Panc1 (cell line): ENCODE results near the gene ATP13A3. TPM values are rescaled to one million over a fixed set of nuclear protein-coding genes. Genes with fewer than 3 reads are reported as not detected.

Experiments
- ATAC-seq: fragments of 200-7000 bp; cut with Tn5 transposase; 2 replicates; pipeline ENCODE4 v1.9.1; 2020; ENCODE audit warnings: mild to moderate bottlenecking, moderate library complexity
- BruUV-seq: library from RNA; stranded (reverse); fragments of 400-500 nt; replicated peaks from 2 replicates; lab custom pipeline; 2021; lab: Mats Ljungman, UMichigan
- CTCF ChIA-PET: fragments of 300-600 bp; sonication (Branson Sonifier 250); formaldehyde crosslinking; loops from one replicate; lab custom pipeline; 2022; ENCODE audit warnings: antibody characterized with exemption; lab: Charles Lee
- POLR2A ChIA-PET: fragments of 300-600 bp; sonication (Branson Sonifier 250); formaldehyde crosslinking; loops from one replicate; lab custom pipeline; 2022; ENCODE audit warnings: antibody characterized with exemption; lab: Charles Lee
- DNase-seq: peaks from one replicate; pipeline ENCODE4 v3.0.0-alpha.2; 2010; ENCODE audit warnings: low read depth, low spot score
- H3K27ac ChIP-seq: 2 replicates; pipeline ENCODE4 v1.5.1; 2011; ENCODE audit warnings: mild to moderate bottlenecking, low read length, inconsistent platforms
- H3K27me3 ChIP-seq: fragments of 200-500 bp; sonication (Bioruptor generic); 2 replicates; pipeline ENCODE4 v1.6.0; 2014; ENCODE audit warnings: low read length, inconsistent platforms; ENCODE audit not compliant: control insufficient read depth, insufficient read depth
- H3K36me3 ChIP-seq: fragments of 200-500 bp; sonication (Bioruptor generic); 2 replicates; pipeline ENCODE4 v1.5.1; 2014; ENCODE audit warnings: inconsistent platforms, mild to moderate bottlenecking, low read length, moderate library complexity; ENCODE audit not compliant: control insufficient read depth, insufficient read depth
- H3K4me1 ChIP-seq: 2 replicates; pipeline ENCODE4 v1.5.1; 2011; ENCODE audit warnings: inconsistent platforms, mild to moderate bottlenecking, low read length, moderate library complexity; ENCODE audit not compliant: control insufficient read depth, insufficient read depth
- H3K4me3 ChIP-seq, 2 experiments: 2 replicates each; pipeline ENCODE4 v1.5.1; 2011 to 2012; ENCODE audit warnings: low read depth in 2 of 2, low read length in 2 of 2, mild to moderate bottlenecking in 2 of 2, inconsistent platforms in 1 of 2, moderate library complexity in 1 of 2
- H3K9me3 ChIP-seq: fragments of 200-500 bp; sonication (Bioruptor generic); 2 replicates; pipeline ENCODE4 v1.5.1; 2014; ENCODE audit warnings: low read depth, mild to moderate bottlenecking, inconsistent platforms, low read length, moderate library complexity; ENCODE audit not compliant: control insufficient read depth, insufficient read depth
- CTCF ChIP-seq: fragments of 450-650 bp; IDR thresholded peaks from 2 replicates; pipeline ENCODE4 v1.5.1; 2017; ENCODE audit warnings: mild to moderate bottlenecking
- POLR2AphosphoS5 ChIP-seq: IDR thresholded peaks from 2 replicates; pipeline ENCODE4 v1.6.1; 2012; ENCODE audit warnings: mild to moderate bottlenecking, low read depth, low read length, moderate library complexity
- REST ChIP-seq, 2 experiments: IDR thresholded peaks; 2 replicates each; pipeline ENCODE4 v1.6.1; 2011 to 2012; ENCODE audit warnings: low read depth in 2 of 2, control low read depth in 1 of 2, low read length in 1 of 2, mild to moderate bottlenecking in 1 of 2, moderate library complexity in 1 of 2; ENCODE audit not compliant: insufficient read depth in 1 of 2
- SIN3A ChIP-seq: IDR thresholded peaks from 2 replicates; pipeline ENCODE4 v1.6.1; 2012; ENCODE audit warnings: low read depth, mild to moderate bottlenecking, low read length, moderate library complexity, borderline replicate concordance; ENCODE audit not compliant: insufficient read depth
- TCF7L2 ChIP-seq: IDR thresholded peaks from 2 replicates; pipeline ENCODE4 v1.6.1; 2011; ENCODE audit warnings: mild to moderate bottlenecking, low read depth, low read length, inconsistent platforms
- in situ Hi-C: cut with HindIII; loops from 2 replicates; pipeline ENCODE4 v1.10.0; 2016; ENCODE audit warnings: low sequenced_read_pairs, low pct_unique_long_range_greater_than_20kb
- intact Hi-C: fragments of 100-400 bp; cut with micrococcal nuclease; formaldehyde crosslinking; loops from one replicate; pipeline ENCODE4 v1.10.0; 2022; ENCODE audit not compliant: unreplicated experiment
- total RNA-seq: library from RNA; stranded (reverse); gene quantifications from one replicate; pipeline ENCODE4 v1.2.1, GENCODE V29; 2021; ENCODE audit not compliant: unreplicated experiment

ATP13A3 gene
- total RNA-seq, 1 experiment from 2014 or later: 169 TPM

GRCh38 chr3:194397757-194398312 lies 89.0 kb downstream of the ATP13A3 start:
- no peak for DNase-seq
- no peaks in the 10 kb centered on the region for H3K27me3 ChIP-seq
- H3K4me1 ChIP-seq: no peaks in the 10 kb centered on the region
- peaks cover 3% of the 10 kb centered on the region; the same call in 1 of the 2 replicates for H3K36me3 ChIP-seq
- ChIA-PET POLR2A (interaction anchor here (0.6 kb wide), 1 partner anchor 8 kb away, joined by 5 read pairs; no protein-coding TSS in a partner anchor), CTCF (interaction anchor here (0.6 kb wide), 1 partner anchor 59 kb away, joined by 8 read pairs; no protein-coding TSS in a partner anchor)
- no peaks in the 10 kb centered on the region for H3K9me3 ChIP-seq
- ATAC-seq: no peak
- no TSS peak for BruUV-seq
- intact Hi-C loops: no loop called here
- in situ Hi-C loops: no loop called here
- no peak overlapping the region for H3K27ac ChIP-seq
- no peak overlapping the region for H3K4me3 ChIP-seq
- TF ChIP-seq POLR2AphosphoS5 (no peak), SIN3A (no peak), REST (IDR thresholded peaks at IDR 0.05; ENCODE audit: insufficient read depth in 1 of 2, low read depth in 2 of 2, low read length in 1 of 2) (no peak), CTCF (no peak), TCF7L2 (no peak)

- POLR2A ChIA-PET: no interaction called here
- Histone ChIP-seq H3K27ac (no peak overlapping the region), H3K9me3 (no peaks in the 10 kb centered on the region), H3K4me1 (no peaks in the 10 kb centered on the region), H3K27me3 (no peaks in the 10 kb centered on the region), H3K36me3 (no peaks in the 10 kb centered on the region), H3K4me3 (no peak overlapping the region)
- in situ Hi-C loops (no loop called here), intact Hi-C loops (no loop called here)
- ATAC-seq (no peak), DNase-seq (no peak)
- no TSS peak for BruUV-seq
- TF ChIP-seq CTCF (no peak), TCF7L2 (no peak), REST (IDR thresholded peaks at IDR 0.05; ENCODE audit: insufficient read depth in 1 of 2, low read depth in 2 of 2, low read length in 1 of 2) (no peak), SIN3A (no peak), POLR2AphosphoS5 (no peak)
- CTCF ChIA-PET: interaction anchor here (0.6 kb wide), 1 partner anchor 58 kb away, joined by 8 read pairs; no protein-coding TSS in a partner anchor
These were observed 89.7 kb downstream of the ATP13A3 start for GRCh38 chr3:194396859-194397756.
